T-helper 2 cell (primary cell): ENCODE data around the gene MYL3.

Experiments
- DNase-seq, 5 experiments: peaks; one replicate each; pipeline versions ENCODE4 v3.0.0 to v3.0.0-alpha.2; 2012 to 2022

The MYL3 gene

DNA sequence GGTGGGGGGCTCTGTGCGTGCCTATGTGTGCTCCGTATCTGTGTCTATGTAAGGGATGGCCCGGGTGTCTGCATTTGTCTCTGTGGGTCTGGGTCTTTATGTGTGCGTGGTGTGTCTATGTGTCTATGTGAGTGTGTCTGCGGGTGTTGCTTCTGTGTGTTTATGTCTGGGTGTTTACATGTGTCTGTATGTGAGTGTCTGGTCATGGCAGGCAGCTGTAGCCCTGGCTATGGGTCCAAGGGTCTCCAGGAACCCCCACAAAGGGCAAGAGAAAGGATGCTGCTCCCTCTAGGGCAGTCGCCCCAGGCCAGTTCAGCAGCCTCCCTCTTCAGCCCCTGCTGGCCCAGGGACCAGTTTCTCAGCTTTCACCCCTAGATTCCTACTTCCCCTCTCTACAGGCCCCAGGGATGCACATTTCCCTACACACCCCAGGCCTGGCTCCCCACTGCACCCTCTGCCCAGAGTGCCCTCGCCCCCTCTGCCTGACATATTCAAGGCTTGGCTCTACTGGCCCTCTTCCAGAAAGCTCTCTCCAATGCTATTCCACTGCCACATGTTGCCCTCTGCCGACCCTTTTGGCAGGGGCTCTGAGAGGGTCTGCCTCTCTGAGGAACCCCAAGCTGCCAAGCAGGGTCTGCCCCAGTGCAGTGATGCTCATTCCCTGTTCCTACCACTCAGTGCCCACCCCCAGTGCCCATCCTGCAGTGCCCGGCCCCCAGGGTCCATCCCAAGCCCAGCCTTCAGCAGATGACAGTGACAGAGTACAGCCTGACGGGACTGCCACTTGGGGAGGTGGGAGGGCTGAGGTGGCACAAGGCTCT is 1.0 kb upstream of the MYL3 start:
- no peak for DNase-seq

- peak in 1 of 5 experiments; percentile 4 for DNase-seq
Measured at GRCh38 chr3:46862369-46863025, 747 bp downstream of the MYL3 start.

DNA sequence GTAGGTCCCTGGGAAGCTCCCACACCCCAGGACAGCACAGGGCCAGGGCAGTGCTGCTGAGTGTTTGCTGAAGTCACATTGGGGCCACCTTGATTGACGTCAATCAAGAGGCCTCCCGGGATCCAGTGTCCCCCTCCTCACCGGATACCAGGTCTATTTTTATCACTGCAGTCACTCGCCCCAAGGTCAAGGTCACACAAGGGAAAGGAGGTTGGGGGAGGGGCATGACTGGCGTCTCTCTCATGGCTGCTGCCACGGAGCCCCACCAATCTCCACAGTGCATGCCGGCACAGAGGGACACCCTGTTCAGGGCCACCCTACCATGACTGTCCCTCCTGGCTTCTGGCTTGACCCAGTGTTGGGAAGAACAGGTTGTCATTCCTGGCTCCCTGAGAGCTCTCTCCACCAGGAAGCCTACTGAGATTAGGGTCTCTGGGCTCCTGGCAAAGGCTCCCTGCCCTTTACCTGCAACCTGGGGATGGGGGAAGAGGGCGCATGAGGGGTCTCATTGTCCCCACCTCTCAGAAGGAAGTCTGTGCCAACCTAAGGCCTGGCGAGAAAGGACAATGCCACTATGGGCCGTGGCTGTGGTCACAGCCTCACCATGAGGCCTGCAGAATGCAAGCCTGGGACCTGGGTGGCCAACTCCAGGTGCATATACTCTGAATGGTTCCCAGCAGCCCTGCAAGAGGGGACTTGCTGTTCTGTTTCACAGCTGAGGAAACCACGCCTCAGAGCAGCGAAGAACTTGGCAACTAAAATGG is 1.5 kb downstream of the MYL3 start:
- no peak for DNase-seq

- no peak for DNase-seq
Measured at GRCh38 chr3:46860810-46861604, 2.2 kb downstream of the MYL3 start.

DNA sequence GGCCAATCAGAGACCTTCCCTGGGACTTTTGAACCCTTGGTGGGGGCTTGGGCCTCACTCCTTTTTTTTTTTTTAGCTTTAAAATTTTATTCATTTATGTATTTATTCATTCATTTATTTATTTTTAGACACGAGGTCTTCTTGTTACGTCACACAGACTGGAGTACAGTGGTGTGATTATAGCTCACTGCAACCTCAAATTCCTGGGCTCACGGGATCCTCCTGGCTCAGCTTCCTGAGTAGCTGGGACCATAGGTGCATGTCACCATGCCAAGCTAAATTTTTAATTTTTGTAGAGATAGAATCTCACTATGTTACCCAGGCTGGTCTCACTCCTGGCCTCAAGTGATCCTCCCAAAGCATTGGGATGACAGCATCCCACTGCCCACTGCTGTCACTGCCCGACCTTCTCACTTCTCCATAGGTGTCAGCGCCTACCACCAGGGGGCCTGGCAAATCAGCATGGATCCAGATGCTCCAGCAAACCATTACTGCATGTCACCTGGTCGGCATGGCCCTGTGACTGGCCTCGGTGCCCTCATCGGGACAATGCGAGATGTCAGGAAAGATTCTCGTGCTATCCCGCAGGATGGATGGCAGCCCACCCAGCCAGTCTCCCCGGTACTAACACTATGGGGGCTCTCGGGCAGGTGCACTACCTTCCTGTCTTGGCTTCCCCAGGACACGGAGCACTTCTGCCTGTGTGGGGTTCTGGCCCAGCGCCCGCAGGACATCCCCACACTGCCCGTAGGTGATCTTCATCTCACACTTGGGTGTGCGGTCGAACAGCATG is 3.0 kb downstream of the MYL3 start:
- DNase-seq, result peak in 2 of 5 experiments; percentile 8 to 15

DNA sequence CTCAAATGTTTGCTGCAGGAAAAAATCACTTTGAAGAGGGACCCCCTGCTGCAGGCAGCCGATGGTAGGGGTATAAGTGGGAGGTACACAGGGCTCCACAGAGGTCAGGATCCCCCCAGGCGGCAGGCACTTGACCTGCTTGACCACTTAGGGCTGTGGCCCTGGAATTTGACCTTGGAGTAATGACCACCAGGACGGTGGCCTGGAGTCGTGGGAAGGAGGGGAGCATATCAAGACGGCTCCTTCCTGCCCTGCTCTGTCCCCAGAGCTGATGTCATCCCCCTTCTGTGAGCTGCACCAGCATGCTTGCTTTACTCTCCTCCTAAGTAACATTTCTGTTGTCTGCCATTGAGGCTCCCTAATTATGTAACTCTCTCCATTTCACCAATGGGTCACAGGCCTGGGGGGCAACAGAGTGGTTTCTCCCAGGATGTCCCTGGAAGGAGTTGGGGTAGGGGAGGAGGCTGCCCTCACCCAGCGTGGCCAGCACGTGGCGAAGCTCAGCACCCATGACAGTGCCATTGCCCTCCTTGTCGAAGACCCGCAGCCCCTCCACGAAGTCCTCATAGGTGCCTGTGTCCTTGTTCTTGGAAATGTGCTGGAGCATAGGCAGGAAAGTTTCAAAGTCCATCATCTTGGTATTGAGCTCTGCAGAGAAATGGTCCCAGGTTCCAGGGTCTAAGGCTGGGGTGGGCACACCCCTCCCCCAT is 4.1 kb downstream of the MYL3 start:
- no peak for DNase-seq

GRCh38 chr3:46858456-46858855 is 4.8 kb downstream of the MYL3 start:
- no peak for DNase-seq

DNA sequence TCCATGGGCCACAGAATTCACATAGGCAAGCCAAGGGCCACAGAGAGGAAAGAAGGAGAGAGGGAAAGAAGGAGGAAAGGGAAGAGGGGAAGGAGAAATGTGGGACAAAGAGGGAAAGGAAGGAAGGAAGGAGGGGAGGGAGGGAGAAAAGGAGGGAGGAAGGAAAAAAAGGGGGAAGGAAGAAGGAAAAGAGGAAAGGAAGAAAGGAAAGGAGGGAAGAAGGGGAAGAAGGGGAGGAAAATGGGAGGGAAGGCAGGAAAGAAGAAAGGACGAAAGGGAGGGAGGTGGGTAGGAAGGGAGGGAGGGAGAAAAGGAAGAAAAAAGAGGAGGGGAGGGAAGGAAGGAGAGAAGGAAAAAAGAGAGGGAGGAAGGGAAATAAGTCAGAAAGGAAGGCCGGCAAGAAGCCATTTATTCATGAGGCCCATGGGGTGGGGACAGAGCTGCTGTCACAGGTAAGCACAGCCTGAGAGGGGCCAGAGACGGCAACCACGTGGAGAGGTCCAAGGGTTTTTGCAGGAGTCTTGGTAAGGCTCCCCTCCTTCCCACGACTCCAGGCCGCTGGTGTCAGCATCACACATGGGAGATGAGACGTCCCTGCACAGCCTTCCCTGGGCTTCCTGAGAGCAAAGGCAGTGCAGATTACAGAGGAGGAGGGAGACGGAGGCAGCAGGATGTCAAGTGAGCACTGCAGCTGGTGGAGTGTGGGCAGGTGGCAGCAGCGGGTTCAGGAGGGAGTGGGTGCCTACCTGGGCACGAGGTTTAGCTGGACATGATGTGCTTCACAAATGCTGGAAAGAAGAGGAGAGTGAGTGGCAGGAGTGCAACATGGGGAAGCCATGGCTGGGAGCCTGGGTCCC is 5.5 kb downstream of the MYL3 start:
- DNase-seq, result no peak

DNA sequence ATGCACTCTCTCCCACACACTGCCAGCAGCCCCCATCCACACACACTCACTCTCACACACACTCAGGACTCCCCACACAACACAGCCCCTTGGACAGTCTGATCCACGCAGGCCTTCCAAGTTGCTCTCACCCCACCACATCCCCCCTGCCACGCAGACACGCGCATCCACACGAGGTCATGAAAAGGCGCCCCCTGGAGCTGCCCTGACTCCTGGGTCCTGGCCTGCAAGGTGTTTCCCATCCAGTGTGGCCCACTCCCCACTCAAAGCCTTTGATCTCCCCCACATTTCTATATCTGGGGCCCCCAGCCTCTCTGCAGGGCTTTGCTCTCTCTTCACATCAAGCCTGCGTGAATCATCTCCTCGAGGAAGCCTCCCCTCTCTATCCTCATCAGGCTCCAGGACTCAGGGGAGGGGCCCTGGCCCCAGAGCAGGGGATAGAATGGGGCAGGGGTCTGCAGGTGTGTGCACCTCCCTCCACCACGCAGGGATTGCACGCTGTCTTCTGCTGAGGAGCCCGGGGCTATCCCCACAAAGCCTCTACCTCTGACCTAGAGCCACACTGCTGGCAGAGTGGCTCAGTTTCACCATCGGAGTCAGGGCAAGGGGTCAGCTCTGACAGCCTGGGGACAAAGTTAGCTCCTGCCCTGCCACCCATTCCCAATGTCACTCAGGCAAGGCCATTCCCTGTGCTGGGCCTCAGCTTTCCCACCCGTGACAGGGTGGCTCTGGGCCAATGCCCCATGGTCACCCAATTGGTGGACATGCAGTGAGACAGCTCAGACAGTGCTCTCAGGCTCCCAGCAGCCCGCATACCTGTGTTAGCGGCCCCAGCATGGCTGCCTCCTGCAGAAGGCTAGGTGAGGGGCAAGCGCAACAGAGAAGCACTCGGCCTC is 6.4 kb downstream of the MYL3 start:
- DNase-seq, result no peak

GRCh38 chr3:46854555-46854991 is 8.7 kb downstream of the MYL3 start:
- peak in 1 of 5 experiments; percentile 5 for DNase-seq

DNA sequence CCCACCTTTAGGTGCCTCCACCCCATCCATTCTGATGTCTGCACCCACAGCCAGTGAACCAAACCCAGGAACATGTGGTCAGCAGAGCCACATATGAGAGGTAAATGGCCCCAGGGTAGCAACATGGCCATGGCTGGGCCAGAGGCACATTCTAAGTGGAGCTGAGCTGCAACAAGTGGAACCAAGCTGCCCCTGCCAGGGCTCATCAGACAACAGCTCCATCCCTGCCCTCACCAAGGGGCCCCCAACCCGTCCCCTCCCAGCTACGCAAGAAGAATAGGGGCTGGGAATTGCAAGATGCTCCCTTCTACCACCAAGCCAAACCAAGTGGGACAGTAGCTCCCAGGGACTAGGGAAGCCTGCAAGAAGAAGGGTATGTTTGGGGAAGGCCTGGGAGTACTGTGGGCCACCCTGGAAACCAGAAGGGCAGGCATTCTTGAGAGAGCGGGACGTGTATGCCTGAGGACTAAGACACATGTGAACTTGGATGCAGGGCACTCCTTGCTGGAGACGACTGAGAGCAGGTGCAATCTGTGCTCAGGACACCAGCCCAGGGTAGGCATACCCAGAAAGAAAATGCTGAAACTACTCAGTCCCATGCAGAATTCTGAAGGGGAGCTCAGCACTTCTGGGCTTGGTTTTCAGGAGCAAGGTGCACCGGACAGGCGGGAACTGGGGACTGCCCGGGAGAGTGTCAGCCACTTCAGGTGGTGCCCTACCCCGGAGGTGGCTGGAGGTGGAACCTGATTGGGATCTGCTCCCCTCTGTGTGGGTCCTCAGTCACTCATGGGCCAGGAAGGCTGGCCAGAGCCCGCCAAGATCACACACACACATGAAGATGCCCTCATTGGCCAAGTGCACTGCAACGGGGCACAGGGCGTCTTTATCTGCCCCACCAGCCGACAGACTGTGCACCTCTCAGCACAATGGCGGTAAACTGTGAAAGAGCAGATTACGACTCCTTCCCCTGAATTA is 9.5 kb downstream of the MYL3 start:
- DNase-seq, result no peak

DNA sequence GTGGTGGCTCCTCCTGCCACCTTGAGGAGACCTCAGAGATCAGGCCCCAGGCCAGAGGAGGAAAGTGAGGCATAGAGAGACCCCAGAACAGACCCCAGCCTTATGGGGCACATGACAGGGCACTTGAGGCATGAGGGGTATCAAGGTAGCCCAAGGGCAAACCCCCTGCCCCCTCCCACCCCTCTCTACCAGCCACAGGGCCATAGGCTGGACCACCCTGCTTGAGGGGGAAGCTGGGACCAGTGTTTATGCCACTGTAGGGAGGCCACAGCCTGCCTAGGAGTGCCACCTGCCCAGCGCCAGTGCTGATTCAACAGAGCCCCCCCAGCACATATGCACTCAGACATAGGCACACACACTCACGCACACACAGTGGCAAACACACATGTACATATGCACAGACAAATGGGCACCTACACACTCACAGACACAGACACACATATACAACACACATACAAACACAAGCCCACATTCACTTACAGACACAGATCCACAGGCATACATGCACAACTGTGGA is 10.3 kb downstream of the MYL3 start:
- DNase-seq, result no peak

DNA sequence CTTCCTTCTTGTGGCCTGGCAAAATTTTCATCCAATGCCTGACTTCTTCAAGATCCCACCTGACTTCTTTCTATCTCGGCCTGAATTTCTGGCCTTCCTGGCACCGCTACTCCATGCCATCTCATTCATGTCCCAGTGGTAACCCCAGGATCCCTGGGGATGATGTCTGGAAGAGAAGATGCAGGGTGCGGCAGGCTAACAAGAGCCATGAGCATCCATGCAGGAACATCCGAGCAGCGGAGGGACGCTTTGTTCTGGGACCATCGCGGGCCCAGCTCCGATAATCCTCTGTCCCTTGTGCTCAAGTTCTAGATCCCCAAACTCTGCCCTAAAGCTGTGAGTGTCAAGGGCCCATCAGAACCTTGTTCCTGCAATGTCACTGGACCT is 10.9 kb downstream of the MYL3 start:
- no peak for DNase-seq

- no peak for DNase-seq
Measured at GRCh38 chr3:46851364-46852333, 11.6 kb downstream of the MYL3 start.

DNA sequence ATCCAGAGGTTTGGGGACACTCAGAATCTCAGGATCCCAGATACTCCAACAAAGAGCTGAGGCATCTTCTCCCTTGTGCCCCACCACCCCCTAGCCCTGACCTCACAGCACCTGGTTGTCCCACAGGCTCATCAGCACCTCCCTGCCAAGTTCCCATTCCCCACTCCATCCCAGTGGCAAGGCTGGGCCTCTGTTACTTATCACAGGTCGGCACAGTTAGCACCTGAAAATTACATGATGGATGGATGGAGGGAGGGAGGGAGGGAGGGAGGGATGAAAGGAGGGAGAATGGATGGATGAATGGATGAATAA is 12.8 kb downstream of the MYL3 start:
- DNase-seq, result no peak

DNA sequence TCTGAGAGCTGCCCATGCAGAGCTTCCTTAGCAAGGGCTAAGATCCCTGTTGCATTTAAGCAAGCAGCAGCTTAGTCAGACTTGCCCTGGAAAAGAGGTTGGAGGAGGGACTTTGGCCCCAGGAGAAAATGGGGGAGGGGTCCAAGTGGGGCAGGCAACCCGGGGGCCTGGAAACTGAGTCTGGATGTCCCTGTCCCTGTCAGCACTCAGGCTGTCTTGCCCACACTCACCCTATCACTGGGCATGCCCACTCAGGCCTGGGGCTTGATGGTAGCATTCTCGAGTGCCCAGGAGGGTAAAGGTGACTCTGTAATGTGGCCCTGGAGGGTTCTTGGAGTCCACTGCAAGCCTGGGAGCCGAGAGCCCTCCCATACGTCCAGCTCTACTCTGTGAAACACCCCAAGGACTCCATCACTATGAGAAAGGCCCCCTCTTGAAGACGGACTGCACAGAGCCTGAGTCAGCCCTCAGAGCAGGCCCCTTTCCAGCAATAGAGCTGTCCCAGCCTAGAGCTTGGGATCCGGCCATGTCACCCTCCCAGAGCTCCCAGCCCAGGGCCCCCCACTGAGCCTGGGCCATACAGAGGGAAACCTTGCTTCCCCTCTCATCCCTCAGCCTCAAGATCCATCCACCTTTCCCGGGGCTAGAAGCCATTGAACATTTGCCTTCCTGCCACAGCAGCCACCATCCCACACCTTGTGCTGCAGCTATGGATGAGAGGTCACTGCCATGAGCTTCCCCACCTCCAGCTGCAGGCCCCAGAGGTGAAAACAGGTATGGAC is 13.4 kb downstream of the MYL3 start:
- DNase-seq, result no peak
